K562 (cell line): ENCODE results near the gene ARL14EPL. TPM values are rescaled to one million over a fixed set of nuclear protein-coding genes. Genes with fewer than 3 reads are reported as not detected.

ENCODE experiments used
- ARID4B ChIP-seq: sonication (generic); formaldehyde crosslinking; IDR thresholded peaks from 2 replicates; pipeline ENCODE4 v1.8.0; 2022; ENCODE audit warnings: mild to moderate bottlenecking, missing genetic modification reagents
- CREBBP ChIP-seq: IDR thresholded peaks from one replicate; pipeline ENCODE4 v1.6.1; 2012; ENCODE audit warnings: low read depth, mild to moderate bottlenecking, control low read depth, inconsistent platforms, low read length
- FOXA1 ChIP-seq: fragments of 450-650 bp; IDR thresholded peaks from 2 replicates; pipeline ENCODE4 v1.6.1; 2016; ENCODE audit warnings: mild to moderate bottlenecking, borderline replicate concordance
- GATA2 ChIP-seq: sonication (generic); formaldehyde crosslinking; IDR thresholded peaks from 2 replicates; pipeline ENCODE4 v1.4.0; 2020; ENCODE audit warnings: mild to moderate bottlenecking, missing genetic modification reagents
- ILK ChIP-seq: fragments of 450-650 bp; IDR thresholded peaks from 2 replicates; pipeline ENCODE4 v1.6.1; 2016; ENCODE audit warnings: missing genetic modification characterization, low read depth, mild to moderate bottlenecking, missing compliant biosample characterization, moderate library complexity, borderline replicate concordance
- IRF9 ChIP-seq: fragments of 450-650 bp; IDR thresholded peaks from 2 replicates; pipeline ENCODE4 v1.6.1; 2016; ENCODE audit warnings: missing biosample characterization, missing genetic modification characterization
- KLF6 ChIP-seq: fragments of 250-450 bp; sonication (Bioruptor Pico); IDR thresholded peaks from 2 replicates; pipeline ENCODE4 v1.4.0; 2020; ENCODE audit warnings: mild to moderate bottlenecking, moderate library complexity, borderline replicate concordance
- MCM7 ChIP-seq, 2 experiments: fragments of 450-650 bp; IDR thresholded peaks; 2 replicates each; pipeline ENCODE4 v1.6.1; 2016 to 2018
- NR2C2 ChIP-seq, 2 experiments: fragments of 200-800 bp in 1 of 2; sonication (Bioruptor generic) in 1 of 2; sonication (generic) in 1 of 2; formaldehyde crosslinking in 1 of 2; IDR thresholded peaks; 2 replicates each; pipeline versions ENCODE4 v1.6.1 to v1.8.0; 2016 to 2022; ENCODE audit warnings: mild to moderate bottlenecking in 1 of 2, missing compliant biosample characterization in 1 of 2, missing genetic modification characterization in 1 of 2, missing genetic modification reagents in 1 of 2
- RAD51 ChIP-seq: fragments of 450-650 bp; IDR thresholded peaks from 2 replicates; pipeline ENCODE4 v1.7.1; 2016; ENCODE audit warnings: low read depth, mild to moderate bottlenecking, borderline replicate concordance
- TARDBP ChIP-seq: fragments of 450-650 bp; IDR thresholded peaks from 2 replicates; pipeline ENCODE4 v1.6.1; 2016
- TGIF2 ChIP-seq: sonication (generic); formaldehyde crosslinking; IDR thresholded peaks from 2 replicates; pipeline ENCODE4 v1.8.1; 2022; ENCODE audit warnings: mild to moderate bottlenecking, missing genetic modification reagents, moderate library complexity
- TOE1 ChIP-seq, 2 experiments: fragments of 450-650 bp in 1 of 2; sonication (generic) in 1 of 2; formaldehyde crosslinking in 1 of 2; IDR thresholded peaks; 2 replicates each; pipeline versions ENCODE4 v1.7.1 to v1.8.0; 2016 to 2022; ENCODE audit warnings: borderline replicate concordance in 2 of 2, mild to moderate bottlenecking in 2 of 2, antibody characterized with exemption in 1 of 2, inconsistent platforms in 1 of 2, low read depth in 1 of 2, missing genetic modification reagents in 1 of 2, moderate library complexity in 1 of 2
- U2AF1 ChIP-seq: fragments of 200-400 bp; formaldehyde crosslinking; optimal IDR thresholded peaks from 2 replicates; pipeline ENCODE3; 2017; ENCODE audit warnings: mild to moderate bottlenecking, low read depth, low read length, moderate library complexity
- USF2 ChIP-seq: sonication (generic); formaldehyde crosslinking; IDR thresholded peaks from 2 replicates; pipeline ENCODE4 v1.5.0; 2020; ENCODE audit warnings: missing genetic modification reagents
- ZBTB8A ChIP-seq: fragments of 450-650 bp; IDR thresholded peaks from 2 replicates; pipeline ENCODE4 v1.6.1; 2018; ENCODE audit warnings: mild to moderate bottlenecking, moderate library complexity; ENCODE audit not compliant: partially characterized antibody
- ZKSCAN1 ChIP-seq: fragments of 150-350 bp; IDR thresholded peaks from 2 replicates; pipeline ENCODE4 v1.6.1; 2016; ENCODE audit warnings: low read depth, low read length
- ZKSCAN3 ChIP-seq: fragments of 250-450 bp; sonication (Bioruptor Pico); IDR thresholded peaks from 2 replicates; pipeline ENCODE4 v1.4.0; 2020
- ZNF140 ChIP-seq: fragments of 250-450 bp; sonication (Bioruptor Pico); IDR thresholded peaks from 2 replicates; pipeline ENCODE4 v1.8.0; 2021; ENCODE audit warnings: moderate library complexity, mild to moderate bottlenecking, inconsistent platforms
- ZNF174 ChIP-seq: fragments of 250-450 bp; sonication (Bioruptor Pico); IDR thresholded peaks from 2 replicates; pipeline ENCODE4 v1.4.0; 2020; ENCODE audit warnings: mild to moderate bottlenecking
- ZNF274 ChIP-seq: IDR thresholded peaks from 2 replicates; pipeline ENCODE4 v1.6.1; 2011; ENCODE audit warnings: low read depth, mild to moderate bottlenecking, low read length, moderate library complexity, borderline replicate concordance
- ZNF717 ChIP-seq: fragments of 250-450 bp; sonication (Bioruptor Pico); IDR thresholded peaks from 2 replicates; pipeline ENCODE4 v1.5.0; 2021
- polyA plus RNA-seq, 8 experiments: library from polyadenylated mRNA; depleted of rRNA in 4 of 8; stranded (reverse) in 5 of 8; unstranded in 3 of 8; fragments of >200 nt; fragmentation: Nextera tagmentation in 2 of 8; fragmentation: Illumina TruSeq in 1 of 8; extraction: Ambion mirVana in 2 of 8; extraction: Trizol in 1 of 8; gene quantifications; 2 replicates each; pipeline versions ENCODE4 v1.2.1 to v1.2.3, GENCODE V29; 2011 to 2014; ENCODE audit warnings: inconsistent platforms in 1 of 8, missing spikeins in 1 of 8
- total RNA-seq, 7 experiments: library from RNA; depleted of rRNA in 6 of 7; stranded (reverse); fragments of >200 nt in 6 of 7; fragmentation: Illumina TruSeq in 2 of 7; extraction: Trizol in 2 of 7; gene quantifications; 2 replicates each; pipeline versions ENCODE4 v1.2.1 to v1.2.3, GENCODE V29; 2011 to 2021; ENCODE audit warnings: low replicate concordance in 1 of 7

The ARL14EPL gene
- total and polyA plus RNA-seq, 9 of the 15 experiments (the other 6 are each of a cell fraction or from before 2014, with no cell fraction given), result 0.06 to 0.14 (median 0.08) TPM; not detected in 5

- TF ChIP-seq ARID4B (CRISPR knock-in tag) (peak; percentile 81; the same call in 1 of the 2 replicates), TARDBP (no peak), MCM7 (IDR thresholded peaks at IDR 0.05) (no peak), U2AF1 (peak; percentile 42), TOE1 (IDR thresholded peaks at IDR 0.05; ENCODE audit: borderline replicate concordance) (peak; percentile 54; the same call in 1 of the 2 replicates), TOE1 (CRISPR knock-in tag; IDR thresholded peaks at IDR 0.05; ENCODE audit: borderline replicate concordance, low read depth) (no peak), IRF9 (0 out of 2 replicates have a peak, but pooled peaks have one; percentile 19), FOXA1 (no peak), RAD51 (peak; percentile 61; the same call in 1 of the 2 replicates), KLF6 (CRISPR knock-in tag) (no peak), ZNF717 (no peak), USF2 (CRISPR knock-in tag) (peak; percentile 63), ZNF174 (CRISPR knock-in tag) (no peak), TGIF2 (CRISPR knock-in tag) (no peak), ZBTB8A (no peak), ILK (tag) (no peak), GATA2 (CRISPR knock-in tag) (no peak), NR2C2 (CRISPR knock-in tag; IDR thresholded peaks at IDR 0.05) (peak; percentile 89), NR2C2 (tag; IDR thresholded peaks at IDR 0.05) (peak; percentile 98), ZNF140 (no peak), ZNF274 (no peak), ZKSCAN1 (no peak), ZKSCAN3 (CRISPR knock-in tag) (no peak), CREBBP (no peak)
Observed at GRCh38 chr5:116084871-116085715, 52.8 kb downstream of the ARL14EPL start, which contains the start of gene COMMD10 (continued).
